Ovary (tissue), 9 donors: ENCODE measurements around the gene SMAP2. TPM values are rescaled to one million over a fixed set of nuclear protein-coding genes. Genes with fewer than 3 reads are reported as not detected.

Experiments used
- DNase-seq, 5 donors: peaks; one replicate each; pipeline ENCODE4 v3.0.0-alpha.2; 2019 to 2020
- H3K27ac ChIP-seq, 2 donors: fragments of 200-600 bp; one replicate each; pipeline versions ENCODE4 v1.5.1 to v1.8.0; 2019 to 2022
- H3K27me3 ChIP-seq: fragments of 200-600 bp; one replicate; pipeline ENCODE4 v1.8.0; 2022
- H3K36me3 ChIP-seq: fragments of 200-600 bp; sonication (generic); one replicate; pipeline ENCODE4 v1.5.1; 2019
- H3K4me1 ChIP-seq: one replicate; pipeline ENCODE4 v1.8.1; 2013; ENCODE audit warnings: mild to moderate bottlenecking, moderate library complexity; ENCODE audit not compliant: insufficient read depth
- H3K4me3 ChIP-seq: fragments of 200-600 bp; sonication (generic); one replicate; pipeline ENCODE4 v1.5.1; 2017
- H3K9me3 ChIP-seq, 2 donors: fragments of 200-600 bp in 1 of 2; sonication (generic) in 1 of 2; one replicate each; pipeline versions ENCODE4 v1.5.1 to v1.8.1; 2013 to 2019; ENCODE audit warnings: mild to moderate bottlenecking in 1 of 2, moderate library complexity in 1 of 2
- EP300 ChIP-seq: sonication (generic); formaldehyde crosslinking; IDR thresholded peaks from one replicate; pipeline ENCODE4 v1.6.1; 2017; ENCODE audit warnings: antibody characterized with exemption
- POLR2A ChIP-seq: fragments of 450-650 bp; IDR thresholded peaks from one replicate; pipeline ENCODE4 v1.6.1; 2017; ENCODE audit warnings: antibody characterized with exemption, mild to moderate bottlenecking, moderate library complexity
- WGBS, 3 donors: extraction: QIAGEN DNeasy Blood & Tissue Kit in 1 of 3; methylation state at CpG; one replicate each; pipeline versions ENCODE4 v1.1.5 to v1.1.7; 2013 to 2017; 5-methylcytosine and 5-hydroxymethylcytosine counted together
- intact Hi-C, 4 donors: fragments of 100-400 bp; cut with DNase I; formaldehyde crosslinking; loops; one replicate each; pipeline versions ENCODE4 v1.11.0 to v1.15.1; 2022 to 2023
- polyA plus RNA-seq, 2 donors: library from polyadenylated mRNA; stranded (reverse); fragments of 200-250 nt in 1 of 2; fragments of 350-450 nt in 1 of 2; fragmentation: Illumina TruSeq in 1 of 2; extraction: RNeasy Lipid Tissue Mini Kit (QIAGEN cat#74804) in 1 of 2; gene quantifications; one replicate each; pipeline ENCODE4 v1.2.3, GENCODE V29; 2013 to 2014
- total RNA-seq, 7 donors: library from RNA; depleted of rRNA in 2 of 7; stranded (reverse); fragments of >200 nt in 2 of 7; fragmentation: NEBNext Ultra II Directional in 3 of 7; extraction: Animal tissue kit (Norgen Biotek cat#: 25700) in 3 of 7; gene quantifications; one replicate each; pipeline versions ENCODE4 v1.1.0 to v1.2.4, GENCODE V29; 2016 to 2023
- TF ChIP-seq, protein P1 (sequence below), 3 donors: fragments of 450-650 bp in 2 of 3; fragments of 200-600 bp in 1 of 3; IDR thresholded peaks; one replicate each; pipeline versions ENCODE4 v1.5.1 to v1.8.0; 2016 to 2022; ENCODE audit warnings: antibody characterized with exemption in 3 of 3, mild to moderate bottlenecking in 1 of 3
- donor health status: DM: no; HTN: no; CAD: no; lungs with moderate emphysema.
- donor health status: DM: no; HTN: no; CAD: no.
- donor health status: Bipolar disorder and iron deficiency.
- donor health status: DM: yes; HTN: yes; CAD: no.
- donor health status: DM: no; HTN: no; CAD: no.
- donor health status: DM: yes; HTN: yes; CAD: no.

SMAP2 gene
- total and polyA plus RNA-seq, 9 donors, result 10.7 to 72.0 (median 15.4) TPM

DNA sequence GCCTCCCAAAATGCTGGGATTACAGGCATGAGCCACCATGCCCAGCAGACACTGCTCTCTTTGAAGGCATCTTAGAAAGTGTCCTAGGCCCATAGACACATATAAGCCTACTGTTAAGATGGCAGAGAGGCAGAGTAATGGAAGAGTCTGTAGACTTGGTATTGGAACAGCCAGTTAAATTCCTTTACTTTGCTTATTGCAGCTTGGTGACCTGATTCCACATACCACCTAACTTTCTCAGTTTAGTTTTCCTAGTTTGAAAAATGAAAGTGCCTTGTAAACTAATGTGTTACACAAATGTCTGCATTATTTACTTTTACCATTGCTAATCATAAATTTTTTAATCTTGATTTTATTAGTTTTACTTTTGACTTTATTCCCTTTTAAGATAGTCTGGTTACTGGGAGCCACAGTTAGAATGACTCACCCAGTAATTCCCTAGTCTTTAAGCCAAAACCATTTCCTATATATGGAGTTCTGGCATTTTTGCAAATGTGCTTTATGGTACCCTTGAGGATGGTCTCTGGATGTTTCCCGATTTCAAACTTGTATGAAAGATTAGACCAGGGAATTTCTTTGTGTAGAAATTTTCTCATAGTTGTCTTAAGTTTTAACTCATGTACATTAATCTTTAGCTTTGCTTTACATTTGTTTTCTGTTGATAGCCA, 6.4 kb downstream of the SMAP2 start:
- intact Hi-C loops, result no loop called here
- DNase-seq, result no peak
- 6 to 40% (median 24%) methylated on average over 1 of the region's 1 CpG for WGBS, 3 donors
- no peak overlapping the region for H3K27ac ChIP-seq
- H3K9me3 ChIP-seq, result no peaks in the 10 kb centered on the region
- no peaks in the 10 kb centered on the region for H3K27me3 ChIP-seq
- H3K36me3 ChIP-seq, result no peaks in the 10 kb centered on the region
- H3K4me3 ChIP-seq, result no peak overlapping the region
- TF ChIP-seq, protein P1, sequence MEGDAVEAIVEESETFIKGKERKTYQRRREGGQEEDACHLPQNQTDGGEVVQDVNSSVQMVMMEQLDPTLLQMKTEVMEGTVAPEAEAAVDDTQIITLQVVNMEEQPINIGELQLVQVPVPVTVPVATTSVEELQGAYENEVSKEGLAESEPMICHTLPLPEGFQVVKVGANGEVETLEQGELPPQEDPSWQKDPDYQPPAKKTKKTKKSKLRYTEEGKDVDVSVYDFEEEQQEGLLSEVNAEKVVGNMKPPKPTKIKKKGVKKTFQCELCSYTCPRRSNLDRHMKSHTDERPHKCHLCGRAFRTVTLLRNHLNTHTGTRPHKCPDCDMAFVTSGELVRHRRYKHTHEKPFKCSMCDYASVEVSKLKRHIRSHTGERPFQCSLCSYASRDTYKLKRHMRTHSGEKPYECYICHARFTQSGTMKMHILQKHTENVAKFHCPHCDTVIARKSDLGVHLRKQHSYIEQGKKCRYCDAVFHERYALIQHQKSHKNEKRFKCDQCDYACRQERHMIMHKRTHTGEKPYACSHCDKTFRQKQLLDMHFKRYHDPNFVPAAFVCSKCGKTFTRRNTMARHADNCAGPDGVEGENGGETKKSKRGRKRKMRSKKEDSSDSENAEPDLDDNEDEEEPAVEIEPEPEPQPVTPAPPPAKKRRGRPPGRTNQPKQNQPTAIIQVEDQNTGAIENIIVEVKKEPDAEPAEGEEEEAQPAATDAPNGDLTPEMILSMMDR (IDR thresholded peaks at IDR 0.05), result no peak
- no peak for TF ChIP-seq POLR2A
- no peak for TF ChIP-seq EP300
- H3K4me1 ChIP-seq, result peaks cover 6% of the 10 kb centered on the region

- TF ChIP-seq POLR2A, result no peak
- TF ChIP-seq EP300, result no peak
- TF ChIP-seq, protein P1 (IDR thresholded peaks at IDR 0.05), result no peak
- Histone ChIP-seq H3K27ac (no peak overlapping the region), H3K27me3 (no peaks in the 10 kb centered on the region), H3K36me3 (no peaks in the 10 kb centered on the region), H3K9me3 (no peaks in the 10 kb centered on the region), H3K4me3 (no peak overlapping the region), H3K4me1 (peaks cover 7% of the 10 kb centered on the region)
- intact Hi-C loops, result no loop called here
- 94 to 98% (median 97%) methylated on average over 4 of the region's 4 CpGs for WGBS, 3 donors
- DNase-seq, result no peak
These were observed 7.3 kb downstream of the SMAP2 start for GRCh38 chr1:40380817-40381216.

GRCh38 chr1:40381268-40382107, 8.0 kb downstream of the SMAP2 start:
- Histone ChIP-seq H3K36me3 (no peaks in the 10 kb centered on the region), H3K4me1 (peaks cover 7% of the 10 kb centered on the region), H3K9me3 (no peaks in the 10 kb centered on the region), H3K27ac (no peak overlapping the region), H3K27me3 (no peaks in the 10 kb centered on the region), H3K4me3 (no peak overlapping the region)
- DNase-seq, result no peak
- intact Hi-C loops, result no loop called here
- WGBS, 3 donors, result 86 to 90% (median 88%) methylated on average over 7 of the region's 7 CpGs
- TF ChIP-seq, protein P1 (IDR thresholded peaks at IDR 0.05), result no peak
- no peak for TF ChIP-seq EP300
- no peak for TF ChIP-seq POLR2A

- Histone ChIP-seq H3K4me1 (peaks cover 4% of the 10 kb centered on the region), H3K27ac (no peak overlapping the region), H3K4me3 (no peak overlapping the region), H3K9me3 (no peaks in the 10 kb centered on the region), H3K36me3 (no peaks in the 10 kb centered on the region), H3K27me3 (no peaks in the 10 kb centered on the region)
- DNase-seq, result no peak
- WGBS, 3 donors, result 90 to 93% (median 92%) methylated on average over 3 of the region's 3 CpGs
- intact Hi-C loops, result no loop called here
- TF ChIP-seq EP300, result no peak
- TF ChIP-seq POLR2A, result no peak
These were observed 8.6 kb downstream of the SMAP2 start for GRCh38 chr1:40382108-40382460.

DNA sequence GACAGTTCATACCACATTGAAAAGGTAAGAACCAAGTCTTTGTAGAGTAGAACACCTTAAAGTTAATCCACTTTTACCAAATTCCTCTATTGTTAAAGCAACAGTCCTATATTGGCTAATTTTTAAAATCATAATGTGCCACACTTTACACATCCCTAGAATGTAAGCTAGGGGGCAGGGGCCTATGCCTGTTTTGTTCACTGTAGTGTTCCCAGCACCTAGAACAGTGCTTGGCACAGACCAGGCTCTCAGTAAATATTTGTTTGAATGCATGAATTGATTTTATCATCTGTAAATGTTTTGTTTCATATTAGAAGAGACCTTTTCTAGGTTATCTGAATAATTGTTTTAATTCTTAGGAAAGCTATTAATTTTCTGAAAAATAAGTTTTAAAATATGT, 9.1 kb downstream of the SMAP2 start:
- Histone ChIP-seq H3K9me3 (no peaks in the 10 kb centered on the region), H3K36me3 (no peaks in the 10 kb centered on the region), H3K4me1 (peaks cover 4% of the 10 kb centered on the region), H3K4me3 (no peak overlapping the region), H3K27me3 (no peaks in the 10 kb centered on the region), H3K27ac (no peak overlapping the region)
- no peak for TF ChIP-seq POLR2A
- intact Hi-C loops, result no loop called here
- DNase-seq, result no peak
